ENCODE measurements around the gene TLX2.

The TLX2 gene

DNA sequence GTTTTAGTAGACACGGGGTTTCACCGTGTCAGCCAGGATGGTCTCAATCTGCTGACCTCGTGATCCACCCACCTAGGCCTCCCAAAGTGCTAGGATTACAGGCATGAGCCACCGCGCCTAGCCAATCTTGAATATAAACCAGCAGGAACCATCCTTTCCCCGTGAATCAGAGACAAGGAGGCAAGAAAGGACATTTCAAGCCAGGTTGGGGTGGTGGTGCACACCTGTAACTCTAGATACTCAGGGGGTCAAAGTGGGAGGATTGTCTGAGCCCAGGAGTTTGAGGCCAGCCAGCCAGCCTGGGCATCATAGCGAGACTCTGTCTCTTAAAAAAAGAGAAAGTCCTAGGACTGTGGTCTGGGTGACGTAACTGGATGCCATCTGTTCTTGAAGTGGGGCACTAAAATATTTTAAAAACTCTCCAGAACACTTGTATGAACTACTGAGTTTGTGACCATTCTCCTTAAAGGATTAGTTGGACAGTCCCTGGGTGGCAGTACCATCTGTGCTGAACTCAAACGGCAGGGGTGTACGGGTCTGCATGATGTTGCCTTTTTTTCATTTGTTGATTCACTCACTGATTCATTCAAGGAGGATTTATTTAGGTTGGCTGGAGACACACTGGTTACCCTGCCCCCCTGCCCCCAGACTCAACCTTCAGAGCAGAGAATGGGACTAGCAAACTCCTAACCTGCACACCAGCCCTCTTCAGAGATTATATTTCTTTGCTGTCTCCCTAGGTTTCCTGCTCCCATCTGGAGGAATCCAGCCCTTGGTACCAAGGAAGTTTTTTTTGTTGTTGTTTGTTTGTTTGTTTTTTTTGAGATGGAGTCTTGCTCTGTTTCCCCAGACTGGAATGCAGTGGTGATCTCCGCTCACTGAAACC, 2.9 kb upstream of the TLX2 start:
- DNase-seq (ENCODE audit: low spot score) = no peak

DNA sequence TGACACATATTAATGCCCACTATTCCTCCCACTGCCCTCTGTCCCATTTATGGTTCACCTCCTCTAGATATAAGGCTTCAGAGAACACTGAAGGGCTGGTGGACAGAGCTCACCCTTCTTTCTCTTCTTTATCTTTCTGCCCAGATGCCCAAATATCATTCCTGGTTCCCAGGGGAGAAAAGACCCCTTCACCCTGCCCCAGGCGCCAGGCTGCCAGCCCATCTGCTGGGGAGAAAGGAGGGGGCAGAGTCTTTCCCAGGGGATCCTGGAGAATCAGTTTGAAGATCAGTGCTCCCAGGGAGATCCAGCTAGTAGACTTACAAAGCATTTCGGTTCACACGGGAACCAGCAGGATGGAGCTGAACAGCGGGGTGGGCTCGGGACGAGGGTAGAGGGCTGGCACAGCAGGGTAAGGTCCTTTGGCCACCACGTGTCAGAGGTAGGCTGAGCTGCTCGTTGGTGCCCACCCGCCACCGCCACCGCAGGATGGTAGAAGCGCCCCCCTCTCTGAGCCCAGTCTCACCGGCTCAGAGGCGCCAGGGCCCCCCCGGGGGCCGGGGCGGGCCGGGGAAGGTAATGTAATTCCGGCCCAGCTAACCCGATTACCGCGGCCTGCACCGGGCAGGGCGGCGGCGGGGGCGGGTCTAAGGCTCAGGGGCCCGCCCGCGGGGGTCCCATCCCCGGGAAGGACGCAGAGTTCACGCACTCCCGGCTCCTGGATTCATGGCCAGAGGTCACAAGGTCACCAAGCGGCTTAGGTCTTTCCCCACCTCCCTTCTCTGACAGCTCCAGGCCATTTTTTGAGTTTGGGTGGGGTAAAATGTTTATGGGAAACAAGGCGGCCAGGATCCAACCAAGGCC, 1.3 kb upstream of the TLX2 start:
- no peak for DNase-seq (ENCODE audit: low spot score)

DNA sequence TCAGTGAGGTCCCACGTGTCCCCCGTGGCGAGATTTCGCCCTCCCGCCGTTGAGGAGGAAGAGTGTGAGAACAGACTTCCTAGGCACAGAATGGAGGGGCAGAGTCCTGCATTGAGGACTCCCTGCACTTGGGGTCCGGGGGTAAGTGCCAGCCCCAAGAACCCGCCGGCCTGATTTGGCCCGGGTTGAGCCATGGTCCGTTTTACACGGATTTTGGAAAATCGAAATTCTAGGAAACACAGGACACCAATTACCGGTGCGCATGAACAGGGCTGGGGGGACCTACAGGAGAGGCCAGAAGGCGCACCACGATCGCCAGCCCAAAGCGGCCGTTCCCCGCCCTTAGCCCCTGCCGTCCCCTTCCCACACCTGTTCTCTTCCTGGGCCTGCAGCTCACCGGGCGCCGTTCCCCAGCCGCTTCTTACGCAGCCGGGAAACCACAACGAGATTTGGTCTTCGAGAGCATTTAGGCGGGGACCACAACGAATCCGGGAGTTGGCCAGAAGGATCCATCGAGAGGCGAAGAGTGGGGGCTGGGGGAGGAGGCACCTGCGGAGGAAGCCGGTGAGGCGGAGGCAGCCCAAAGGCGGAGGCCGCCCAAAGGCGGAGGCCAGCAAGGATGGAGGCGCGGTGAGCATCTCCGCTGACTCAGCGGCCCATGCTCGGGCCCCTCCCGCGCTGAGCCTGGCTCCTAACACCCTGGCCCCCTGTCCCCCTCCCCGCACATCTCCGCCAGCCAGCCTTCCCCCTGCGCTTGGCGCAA, 464 bp upstream of the TLX2 start:
- DNase-seq (ENCODE audit: low spot score) = no peak

DNA sequence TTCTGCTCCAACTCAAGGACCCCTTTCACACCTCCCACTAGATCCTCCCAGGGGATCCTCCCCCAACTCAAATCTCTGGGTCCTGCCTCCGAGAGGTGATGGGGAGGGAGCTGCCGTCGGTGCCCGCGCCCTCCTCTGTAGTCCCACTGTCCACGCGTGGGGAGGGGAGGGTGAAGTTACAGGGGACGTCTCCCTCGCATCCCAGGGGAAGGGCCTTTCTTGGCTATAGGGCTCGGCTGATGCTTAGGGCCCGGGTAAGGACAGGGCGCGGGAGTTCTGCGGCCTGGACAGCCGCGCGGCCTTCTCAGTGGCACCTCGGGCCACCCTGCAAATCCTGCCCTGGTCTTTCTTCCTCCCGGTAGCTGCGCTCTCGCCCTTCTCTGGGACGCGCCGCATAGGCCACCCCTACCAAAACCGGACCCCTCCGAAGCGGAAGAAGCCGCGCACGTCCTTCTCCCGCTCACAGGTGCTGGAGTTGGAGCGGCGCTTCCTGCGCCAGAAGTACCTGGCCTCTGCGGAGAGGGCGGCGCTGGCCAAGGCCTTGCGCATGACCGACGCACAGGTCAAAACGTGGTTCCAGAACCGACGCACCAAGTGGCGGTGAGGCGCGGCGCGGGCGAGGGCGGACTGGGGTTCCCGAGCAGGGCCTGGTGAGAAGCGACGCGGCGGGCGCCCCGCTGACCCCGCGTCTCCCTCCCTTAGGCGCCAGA, 1.2 kb downstream of the TLX2 start:
- DNase-seq (ENCODE audit: low spot score) = no peak

DNA sequence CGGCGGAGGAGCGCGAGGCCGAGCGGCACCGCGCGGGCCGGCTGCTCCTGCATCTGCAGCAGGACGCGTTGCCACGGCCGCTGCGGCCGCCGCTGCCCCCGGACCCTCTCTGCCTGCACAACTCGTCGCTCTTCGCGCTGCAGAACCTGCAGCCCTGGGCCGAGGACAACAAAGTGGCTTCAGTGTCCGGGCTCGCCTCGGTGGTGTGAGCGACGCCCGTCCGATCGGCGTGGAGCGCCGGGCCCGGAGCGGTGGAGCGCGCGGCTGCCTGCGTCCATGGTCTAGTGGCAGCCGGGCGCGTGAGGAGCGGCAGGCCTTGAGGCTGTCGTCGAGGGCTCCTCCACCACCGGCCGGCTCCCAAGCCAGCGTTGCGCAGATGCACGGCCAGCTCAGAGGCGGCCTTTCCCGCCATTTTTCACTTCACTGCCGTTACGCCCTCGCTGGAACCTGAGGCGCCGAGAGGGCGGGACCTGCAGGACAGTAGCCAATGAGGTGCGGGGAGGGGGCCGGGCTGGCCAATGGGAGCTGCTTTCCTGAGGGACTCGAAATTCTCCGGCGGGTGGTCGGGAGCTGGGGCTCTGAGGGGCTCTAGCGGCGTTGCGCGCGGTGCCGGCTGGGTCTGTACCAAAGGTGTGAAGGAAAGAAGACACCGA, 1.9 kb downstream of the TLX2 start:
- peak; percentile 51 for DNase-seq (ENCODE audit: low spot score)

DNA sequence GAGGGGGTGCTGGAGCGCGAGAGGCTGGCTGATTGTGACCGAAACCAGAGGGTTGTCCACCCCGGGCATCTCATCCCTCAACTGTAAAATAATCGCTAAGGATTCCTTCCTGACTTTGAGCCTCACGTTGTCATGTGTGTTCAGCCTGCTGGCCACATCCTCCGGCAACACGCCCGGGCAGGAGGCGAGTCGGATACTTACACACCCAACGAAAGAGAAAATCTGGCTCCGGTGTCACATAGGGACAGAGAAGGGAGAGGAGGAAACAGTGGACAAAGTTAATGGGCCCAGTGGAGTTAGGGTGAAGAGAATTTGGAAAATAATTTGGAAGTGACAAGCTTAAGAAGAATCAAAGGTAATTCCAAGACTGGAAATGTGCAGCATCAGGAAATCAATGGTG, 2.4 kb downstream of the TLX2 start:
- no peak for DNase-seq (ENCODE audit: low spot score)

DNA sequence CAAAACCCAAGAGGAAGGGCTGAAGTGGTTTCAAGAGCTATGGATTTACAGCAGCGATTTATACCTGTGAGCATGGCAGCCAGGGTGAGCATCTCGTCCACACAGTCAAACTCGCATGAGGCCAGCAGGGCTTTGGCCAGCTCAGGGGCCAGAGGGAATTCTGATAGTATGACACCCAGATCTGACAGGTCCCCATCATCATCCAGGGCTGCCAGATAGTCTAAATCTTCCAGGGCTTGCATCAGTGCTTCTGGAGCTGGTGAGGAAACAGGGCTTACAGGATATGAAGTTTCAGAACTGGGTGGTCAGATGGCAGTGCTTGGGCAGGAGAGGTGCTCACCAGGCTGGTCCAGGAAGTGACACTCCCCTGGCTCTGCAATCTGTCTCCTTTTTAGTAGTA, 8.3 kb downstream of the TLX2 start:
- DNase-seq (ENCODE audit: low spot score) = no peak

DNA sequence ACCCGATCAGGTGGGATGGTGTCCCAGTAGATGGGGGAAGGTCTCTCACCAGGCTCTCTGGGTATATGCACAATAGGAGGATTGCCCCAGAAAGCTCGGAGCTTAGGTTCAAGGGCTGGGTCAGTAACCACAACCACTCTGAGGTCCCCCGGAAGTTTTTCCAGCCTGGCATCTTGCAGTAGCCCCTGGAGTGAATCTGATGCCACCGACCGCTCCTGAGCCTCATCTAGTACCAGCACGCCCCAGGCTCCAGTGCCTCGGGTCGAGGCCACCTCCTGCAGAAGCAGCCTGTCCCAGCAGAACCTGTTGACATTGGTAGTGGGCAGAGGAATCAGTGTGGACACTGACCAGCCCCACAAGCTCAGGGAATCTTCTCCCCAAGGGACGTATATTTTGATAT, 9.8 kb downstream of the TLX2 start:
- DNase-seq (ENCODE audit: low spot score) = no peak

DNA sequence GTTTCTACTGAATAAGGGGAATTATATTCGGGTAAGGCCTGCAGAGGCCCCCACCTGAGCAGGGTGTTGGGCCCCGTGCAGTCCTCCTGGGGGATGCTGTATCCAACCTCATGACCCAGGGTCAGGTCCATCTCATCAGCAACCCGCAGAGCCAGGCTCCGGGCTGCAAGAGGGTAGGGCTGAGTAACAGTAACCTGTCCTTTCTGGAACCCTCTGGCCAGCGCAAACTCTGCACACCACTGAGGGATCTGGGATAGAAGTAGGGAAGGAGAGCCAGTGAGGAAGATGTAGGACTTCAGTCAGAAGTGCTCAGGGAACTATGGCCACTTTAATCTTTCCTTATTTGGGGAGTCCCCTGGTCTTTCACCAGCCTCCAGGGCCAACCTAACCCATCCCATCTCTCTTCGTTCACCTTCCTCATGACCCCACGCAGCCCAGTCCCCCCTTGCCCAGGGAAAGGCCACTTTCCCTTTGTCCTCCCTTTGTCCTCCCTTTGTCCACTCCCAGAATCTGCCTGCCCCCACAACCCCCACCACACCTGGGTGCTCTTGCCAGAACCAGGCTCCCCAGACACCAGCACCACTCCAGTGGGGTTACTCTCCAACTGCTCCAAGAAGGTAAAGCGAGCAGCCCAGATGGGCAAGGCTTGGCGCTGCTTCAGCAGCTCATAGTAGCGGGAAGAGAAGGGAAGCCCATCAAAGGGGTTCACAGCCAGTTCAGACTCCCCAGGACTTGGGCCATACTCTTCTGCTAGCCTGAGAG, 10.9 kb downstream of the TLX2 start:
- no peak for DNase-seq (ENCODE audit: low spot score)

DNA sequence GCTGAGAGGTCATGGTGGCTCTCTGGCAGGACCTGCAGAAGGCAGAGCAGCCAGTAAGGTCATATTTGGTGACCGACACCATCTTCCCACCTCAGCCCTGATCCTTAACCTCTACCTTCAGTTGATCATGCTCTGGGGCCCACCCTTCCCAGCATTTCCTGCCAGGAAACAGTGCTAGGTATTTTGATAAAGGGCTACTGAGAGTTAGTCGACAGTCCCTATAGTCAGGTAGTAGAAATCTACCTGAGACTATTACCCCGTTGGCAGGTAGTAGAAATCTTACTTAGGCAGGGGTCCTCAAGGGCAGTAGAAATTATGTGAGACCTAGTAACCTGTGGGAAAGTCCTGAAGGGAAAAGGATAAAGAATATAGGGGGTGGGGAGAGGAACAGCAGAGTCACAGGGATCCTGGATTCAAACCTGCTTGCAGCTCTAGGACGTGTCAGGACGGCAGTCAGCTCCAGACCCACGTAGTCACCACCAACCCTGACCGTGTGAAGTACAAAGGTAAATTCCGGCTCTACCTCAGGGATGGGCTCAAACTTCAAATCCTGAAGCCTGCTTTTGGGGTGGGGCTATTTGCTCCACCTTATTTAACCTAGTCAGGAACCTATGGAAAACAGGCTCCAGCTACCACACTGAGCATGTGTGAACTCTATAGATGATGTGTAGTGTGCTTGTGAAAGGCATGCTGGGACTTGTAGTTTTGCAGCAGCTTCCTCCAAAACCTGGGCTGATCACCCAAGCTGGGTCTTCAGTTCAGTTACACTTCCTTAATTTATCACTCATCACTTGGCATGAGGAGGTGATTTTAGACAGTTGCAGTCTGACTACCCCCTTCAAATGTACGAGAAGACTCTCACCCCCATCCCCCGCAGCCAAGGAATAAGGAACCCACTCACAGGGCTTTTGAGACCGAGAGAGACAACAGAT, 11.7 kb downstream of the TLX2 start, which contains the start of gene DQX1:
Gene DQX1 (minus strand): TSS at position 515 of the 932 bp plus-strand sequence. CDS start 502 bp downstream, at position 13.
- peak; percentile 28 for DNase-seq (ENCODE audit: low spot score)

DNA sequence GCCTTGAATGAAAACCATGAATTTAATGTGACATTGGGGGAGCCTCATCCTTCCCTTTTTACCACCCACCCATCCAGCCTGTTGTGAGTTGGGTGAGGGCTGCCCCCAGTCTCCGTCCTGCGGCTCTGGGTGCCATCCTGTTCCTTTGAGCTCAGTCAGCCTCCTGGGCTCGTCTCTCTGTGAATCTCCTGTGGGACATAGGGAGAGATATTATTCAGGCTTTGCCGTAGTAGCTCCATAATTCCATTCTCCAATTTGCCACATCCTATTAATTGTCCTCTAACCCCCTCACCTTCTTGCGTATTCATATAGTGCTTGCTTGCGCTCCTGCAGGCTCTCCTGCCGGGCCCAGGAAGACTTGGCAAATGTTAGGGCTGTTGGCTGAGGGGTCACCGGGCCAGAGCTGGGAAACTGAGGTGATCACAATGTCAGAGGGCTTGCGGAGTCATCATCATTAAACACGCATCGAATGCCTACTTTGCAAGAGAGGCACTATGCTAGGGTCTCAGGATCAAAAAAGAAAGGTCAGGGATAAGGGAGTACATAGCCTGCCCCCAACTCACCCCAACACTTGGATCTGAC, 12.5 kb downstream of the TLX2 start:
- no peak for DNase-seq (ENCODE audit: low spot score)

DNA sequence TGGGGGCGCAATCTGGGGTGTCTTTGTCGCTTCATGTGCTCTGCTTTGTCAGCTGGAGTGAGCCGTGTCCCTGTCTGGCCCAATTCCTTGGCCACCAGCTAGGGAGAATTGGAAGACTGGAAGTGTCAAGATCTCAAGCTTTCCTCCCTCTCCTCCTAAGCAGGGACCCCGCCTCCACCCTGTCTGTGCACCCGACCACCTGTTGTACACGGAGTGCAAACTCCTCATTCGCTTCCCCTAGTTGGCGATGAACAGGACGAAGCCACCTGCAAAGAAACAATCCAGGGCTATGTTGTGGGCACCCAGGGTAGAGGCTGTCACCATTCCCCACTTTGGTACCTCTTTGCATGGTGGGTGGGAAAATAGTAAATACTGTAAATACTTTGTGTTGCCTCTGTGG, 13.5 kb downstream of the TLX2 start:
- no peak for DNase-seq (ENCODE audit: low spot score)

DNA sequence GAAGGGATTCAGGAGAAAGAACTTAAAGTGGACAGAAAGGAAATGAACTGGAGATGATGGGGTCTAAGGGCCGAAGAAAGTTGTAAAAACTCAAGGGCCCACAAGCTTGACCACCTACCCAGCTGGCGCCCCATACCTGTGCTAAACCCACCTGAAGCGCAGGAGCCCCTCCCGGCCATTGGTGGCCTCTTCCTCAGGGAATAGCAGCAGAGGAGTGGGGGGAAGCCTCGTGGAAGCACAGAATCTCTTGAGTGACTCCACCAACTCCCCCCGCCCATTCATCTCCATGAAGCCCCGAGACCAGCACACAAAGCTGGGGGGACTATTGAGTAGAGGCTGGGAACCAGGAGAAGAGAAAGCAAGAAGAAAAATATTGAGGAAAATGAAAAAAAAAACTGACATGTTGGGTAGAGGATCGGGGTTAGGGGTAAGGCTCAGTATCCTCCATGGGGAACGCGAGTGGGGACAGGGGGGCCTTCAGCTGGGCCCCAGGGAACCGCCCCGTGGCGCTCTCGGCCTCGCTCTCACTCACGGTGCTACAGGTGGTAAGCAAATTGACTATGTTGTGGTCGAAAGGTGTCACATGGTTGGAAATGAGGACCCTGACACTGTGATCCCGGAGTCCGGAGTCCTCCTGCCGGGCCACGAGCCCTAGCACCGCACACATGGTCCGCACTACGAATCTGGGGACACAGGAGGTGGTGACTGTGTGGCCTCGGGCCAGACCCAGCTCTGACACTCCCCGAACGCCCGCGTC, 14.5 kb downstream of the TLX2 start:
- no peak for DNase-seq (ENCODE audit: low spot score)

DNA sequence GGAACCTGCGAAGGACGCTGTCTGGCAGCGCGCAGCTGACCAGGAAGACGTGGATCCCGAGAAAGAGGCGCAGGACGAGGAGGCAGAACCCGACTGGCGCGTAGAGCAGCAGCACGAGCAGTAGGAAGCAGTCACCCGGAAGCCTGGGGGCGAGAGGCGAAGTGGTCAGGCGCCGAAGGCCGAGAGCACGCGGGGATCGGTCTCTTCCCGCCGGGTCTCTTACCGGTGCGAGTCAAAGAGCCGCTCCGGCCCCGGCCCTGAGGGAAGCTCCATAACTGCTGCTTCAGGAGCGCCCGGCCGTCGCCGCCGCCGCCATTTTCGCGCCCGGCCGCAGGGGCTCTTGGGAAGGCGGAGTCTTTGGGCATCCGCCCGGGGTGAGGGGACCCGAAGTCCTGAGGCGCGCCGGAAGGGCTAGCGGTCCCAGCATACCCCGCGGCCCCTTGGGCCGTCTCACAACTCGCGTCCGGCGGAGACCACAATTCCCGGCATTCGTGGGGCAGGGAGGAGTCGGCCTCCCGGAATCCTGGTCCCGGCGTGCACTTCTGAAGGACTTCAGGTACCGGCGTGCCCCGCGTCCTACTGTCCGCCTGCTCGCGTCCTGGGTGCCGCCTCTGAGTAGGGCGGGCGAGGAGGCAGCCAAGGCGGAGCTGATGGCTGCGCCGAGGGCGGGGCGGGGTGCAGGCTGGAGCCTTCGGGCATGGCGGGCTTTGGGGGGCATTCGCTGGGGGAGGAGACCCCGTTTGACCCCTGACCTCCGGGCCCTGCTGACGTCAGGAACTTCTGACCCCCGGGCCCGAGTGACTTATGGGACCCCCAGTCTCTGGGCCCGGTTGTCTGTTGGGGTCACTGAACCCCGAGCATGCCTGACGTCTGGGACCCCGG, 15.3 kb downstream of the TLX2 start, which contains the start of the genes AUP1 and HTRA2:
Gene AUP1 (minus strand): TSS at position 350 of the 882 bp plus-strand sequence. CDS start 77 bp downstream, at position 273.
Gene HTRA2 (plus strand): TSS at position 577 of the 882 bp plus-strand sequence. CDS start 74 bp downstream, at position 651.
- DNase-seq (ENCODE audit: low spot score) = peak; percentile 91

DNA sequence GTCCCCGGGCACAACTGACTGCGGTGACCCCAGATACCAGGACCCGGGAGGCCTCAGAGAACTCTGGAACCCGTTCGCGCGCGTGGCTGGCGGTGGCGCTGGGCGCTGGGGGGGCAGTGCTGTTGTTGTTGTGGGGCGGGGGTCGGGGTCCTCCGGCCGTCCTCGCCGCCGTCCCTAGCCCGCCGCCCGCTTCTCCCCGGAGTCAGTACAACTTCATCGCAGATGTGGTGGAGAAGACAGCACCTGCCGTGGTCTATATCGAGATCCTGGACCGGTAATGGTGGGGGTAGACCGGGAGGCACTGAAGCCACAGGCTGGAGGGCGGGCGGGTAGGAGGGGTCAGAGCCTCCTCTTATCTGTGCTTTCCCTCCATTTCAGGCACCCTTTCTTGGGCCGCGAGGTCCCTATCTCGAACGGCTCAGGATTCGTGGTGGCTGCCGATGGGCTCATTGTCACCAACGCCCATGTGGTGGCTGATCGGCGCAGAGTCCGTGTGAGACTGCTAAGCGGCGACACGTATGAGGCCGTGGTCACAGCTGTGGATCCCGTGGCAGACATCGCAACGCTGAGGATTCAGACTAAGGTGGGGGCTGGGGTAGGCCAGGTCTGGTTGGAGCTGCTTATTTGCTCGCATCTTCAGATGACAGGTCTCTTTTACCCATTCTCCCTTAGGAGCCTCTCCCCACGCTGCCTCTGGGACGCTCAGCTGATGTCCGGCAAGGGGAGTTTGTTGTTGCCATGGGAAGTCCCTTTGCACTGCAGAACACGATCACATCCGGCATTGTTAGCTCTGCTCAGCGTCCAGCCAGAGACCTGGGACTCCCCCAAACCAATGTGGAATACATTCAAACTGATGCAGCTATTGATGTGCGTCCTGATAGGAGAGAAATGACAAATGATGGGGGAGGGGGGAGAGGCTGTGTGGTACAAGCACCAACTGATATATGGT, 16.3 kb downstream of the TLX2 start:
- DNase-seq (ENCODE audit: low spot score) = peak; percentile 83

DNA sequence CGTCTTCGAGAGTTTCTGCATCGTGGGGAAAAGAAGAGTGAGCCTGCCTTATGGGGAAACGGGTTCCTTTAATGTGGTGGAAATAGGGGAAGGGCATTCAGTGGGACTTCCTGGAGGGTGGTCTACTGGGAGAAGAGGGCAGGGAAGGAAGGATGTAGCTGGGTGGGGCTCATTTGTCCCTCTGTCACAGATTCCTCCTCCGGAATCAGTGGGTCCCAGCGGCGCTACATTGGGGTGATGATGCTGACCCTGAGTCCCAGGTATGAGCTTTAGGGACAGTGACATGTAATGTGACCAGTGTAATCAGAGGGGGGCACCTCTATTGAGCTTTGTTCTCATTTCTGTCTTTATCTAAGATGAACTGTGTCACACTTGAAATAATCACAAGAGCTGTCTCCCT, 17.4 kb downstream of the TLX2 start:
- no peak for DNase-seq (ENCODE audit: low spot score)
